Measurements from ENCODE around the gene MN1.

Gene MN1

DNA sequence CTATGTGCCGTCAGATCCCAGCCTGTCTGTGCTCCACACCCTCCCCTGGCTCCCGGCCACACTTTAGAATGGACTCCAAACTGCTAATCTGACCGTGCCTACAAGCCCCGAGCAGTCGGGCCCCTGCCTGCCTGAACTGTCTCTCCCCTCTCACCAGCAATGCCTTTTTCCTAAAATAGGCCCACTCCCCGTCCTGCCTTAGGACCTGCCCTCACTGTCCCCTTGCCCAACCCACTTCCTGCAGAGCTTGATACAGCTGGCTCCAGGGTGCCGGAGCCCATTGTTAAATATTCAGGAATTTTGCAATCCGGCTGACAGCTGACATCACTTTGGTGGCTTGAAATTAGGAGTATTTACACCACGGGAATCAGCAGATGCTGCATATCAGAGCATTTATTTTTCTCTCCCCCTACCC is 21.4 kb downstream of the MN1 start:
- no peak for DNase-seq

DNA sequence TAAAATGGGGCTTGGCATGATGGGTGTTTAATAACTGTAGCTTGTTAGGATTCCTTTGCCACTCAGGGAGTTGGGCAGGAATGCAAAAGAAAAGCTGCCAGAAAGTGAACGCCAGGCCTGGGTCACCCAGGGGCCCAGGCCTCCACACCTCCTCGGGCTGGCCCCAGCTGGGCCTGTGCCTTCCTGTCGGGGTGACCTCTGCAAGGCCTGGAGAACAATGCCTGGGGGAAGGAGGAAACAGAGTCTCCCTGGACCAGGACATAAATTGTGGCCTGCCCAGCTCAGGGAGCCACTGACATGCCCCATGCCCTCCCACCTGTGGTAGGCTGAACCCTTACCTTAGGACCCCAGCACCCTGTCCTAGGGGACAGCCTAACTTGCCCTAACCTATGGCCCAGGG is 21.9 kb downstream of the MN1 start:
- DNase-seq: no peak

DNA sequence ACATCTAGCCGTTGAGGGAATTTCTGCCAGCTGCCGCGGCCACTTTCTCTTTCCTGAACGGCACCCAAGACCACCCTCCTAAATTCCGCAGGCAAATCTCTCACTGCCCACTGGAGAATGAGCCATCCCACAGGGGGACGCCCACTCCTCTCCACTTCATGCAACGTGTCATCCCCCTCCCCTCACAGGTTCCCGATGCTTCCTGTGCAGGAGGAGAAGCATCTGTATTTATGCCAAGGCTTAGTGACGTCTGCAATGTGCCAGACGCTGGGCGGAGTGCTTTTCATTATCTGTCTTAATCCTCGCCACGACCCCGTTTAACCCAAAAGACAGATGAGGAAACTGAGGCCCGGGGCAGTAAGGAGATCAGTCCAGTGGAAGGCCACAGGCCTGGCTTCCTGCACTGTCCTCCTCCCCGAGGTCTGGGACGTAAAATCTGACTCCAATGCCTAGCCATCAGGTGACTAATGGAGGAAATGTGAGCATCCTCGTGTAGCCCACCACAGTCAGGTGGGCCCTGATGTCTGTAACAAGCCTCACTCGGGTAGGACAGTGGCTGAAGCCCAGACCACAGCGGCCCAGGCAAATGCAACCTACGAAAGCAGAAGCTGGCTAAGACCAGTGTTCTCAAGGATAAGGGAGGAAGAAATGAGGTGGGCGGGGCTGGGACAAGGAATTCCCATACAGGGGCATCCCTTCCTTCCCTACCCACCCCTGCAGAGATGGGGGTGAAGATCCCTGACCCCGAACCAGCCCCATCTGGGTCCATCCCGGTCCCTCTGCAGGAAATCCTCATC is 23.1 kb downstream of the MN1 start:
- DNase-seq: no peak

DNA sequence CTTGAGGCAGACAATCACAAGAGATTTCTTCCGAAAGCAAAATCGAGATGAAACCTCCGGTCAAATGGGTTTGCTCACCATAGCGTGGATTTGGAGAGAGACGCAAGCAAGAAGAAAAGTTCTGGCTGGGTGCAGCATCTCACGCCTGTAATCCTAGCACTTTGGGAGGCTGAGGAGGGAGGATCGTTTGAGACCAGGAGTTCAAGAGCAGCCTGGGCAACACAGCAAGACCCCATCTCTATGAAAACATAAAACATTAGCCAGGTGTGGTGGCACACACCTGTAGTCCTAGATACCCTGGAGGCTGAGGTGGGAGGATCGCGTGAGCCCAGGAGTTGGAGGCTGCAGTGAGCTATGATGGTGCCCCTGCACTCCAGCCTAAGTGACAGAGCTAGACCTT is 24.4 kb downstream of the MN1 start:
- no peak for DNase-seq

DNA sequence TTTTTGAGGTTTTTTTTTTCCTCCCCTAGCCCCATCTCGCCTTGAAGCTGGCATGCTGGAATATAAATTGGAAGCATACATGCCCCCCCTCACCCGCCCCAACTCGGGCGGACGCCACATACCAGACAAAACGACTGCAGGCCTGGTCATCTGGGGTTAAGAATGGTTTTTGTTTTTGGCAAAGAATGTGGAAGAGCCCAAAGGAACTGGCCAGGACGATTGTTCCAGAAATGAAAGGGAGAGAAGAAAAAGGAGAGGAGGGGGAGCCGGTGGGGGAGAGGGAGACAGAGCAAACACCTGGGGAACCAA is 25.0 kb downstream of the MN1 start:
- no peak for DNase-seq

DNA sequence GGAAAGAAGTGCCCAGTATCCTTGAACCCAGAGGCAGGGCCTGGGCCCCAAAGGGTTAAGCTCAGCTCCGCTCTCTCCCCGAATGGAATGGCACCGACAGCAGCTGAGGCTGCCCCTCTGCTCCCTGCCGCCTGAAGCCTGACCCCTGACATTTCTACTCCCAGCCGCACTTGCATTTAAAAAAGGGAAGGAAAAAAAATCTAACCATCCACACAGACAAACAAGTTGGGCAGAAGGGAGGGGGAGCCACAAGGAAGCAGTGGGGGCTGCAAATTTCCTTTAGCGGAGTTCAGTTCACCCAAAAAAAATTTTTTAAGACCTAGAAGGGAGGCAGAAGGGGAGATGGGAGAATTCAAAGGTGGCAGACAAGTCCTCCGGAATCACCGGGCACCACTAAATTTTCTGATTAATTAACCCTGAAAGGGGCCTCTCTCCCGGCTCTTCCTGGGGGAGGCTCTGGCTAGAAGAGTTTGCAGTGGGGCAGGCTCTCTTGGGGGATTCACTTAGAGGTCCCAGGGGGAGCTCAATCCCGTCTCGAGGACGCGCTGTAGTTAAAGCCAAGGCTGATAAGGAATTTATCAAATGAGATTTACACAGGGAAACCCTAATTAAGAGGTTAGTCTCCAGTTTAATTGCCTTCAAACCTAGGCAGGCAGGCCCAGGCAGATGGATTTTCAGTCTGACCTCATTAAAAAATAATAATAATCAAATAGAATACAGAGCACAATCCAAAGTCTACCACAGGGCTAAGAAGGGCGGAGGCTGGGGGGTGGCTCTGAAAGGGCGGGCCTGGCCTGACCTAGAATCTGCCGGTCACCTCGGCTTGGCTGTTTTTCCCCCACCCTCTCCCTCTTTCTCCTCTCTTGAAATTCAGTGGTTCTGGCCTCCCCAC is 25.6 kb downstream of the MN1 start:
- no peak for DNase-seq

DNA sequence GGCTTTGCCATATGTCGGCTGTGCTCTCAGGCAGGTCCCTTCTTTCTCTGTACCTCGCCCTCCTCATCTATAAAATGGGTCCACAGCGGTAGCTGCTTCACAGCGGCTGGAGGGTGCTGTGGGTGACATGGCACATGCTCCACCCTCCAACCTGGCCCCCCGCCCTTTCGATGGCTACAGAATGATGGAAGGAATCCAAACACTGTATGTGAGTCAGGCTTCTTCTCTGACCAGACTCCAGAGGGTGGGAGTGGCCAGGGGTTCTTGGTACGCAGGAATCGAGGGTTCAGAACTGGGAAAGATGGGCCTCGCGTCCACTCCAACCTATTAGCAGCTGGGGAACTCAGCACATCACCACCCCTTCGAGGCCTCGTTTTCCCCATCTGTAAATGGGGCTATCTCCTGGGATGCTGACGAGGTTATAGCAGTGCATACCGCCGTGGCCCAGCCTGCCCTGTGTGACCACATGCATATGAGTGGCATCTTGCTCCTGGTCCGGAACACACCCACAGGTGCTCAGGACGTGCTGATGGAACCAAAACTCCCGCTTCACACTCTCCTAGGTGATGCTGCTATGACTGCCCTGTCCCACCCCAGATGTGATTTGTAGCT is 26.4 kb downstream of the MN1 start:
- no peak for DNase-seq

DNA sequence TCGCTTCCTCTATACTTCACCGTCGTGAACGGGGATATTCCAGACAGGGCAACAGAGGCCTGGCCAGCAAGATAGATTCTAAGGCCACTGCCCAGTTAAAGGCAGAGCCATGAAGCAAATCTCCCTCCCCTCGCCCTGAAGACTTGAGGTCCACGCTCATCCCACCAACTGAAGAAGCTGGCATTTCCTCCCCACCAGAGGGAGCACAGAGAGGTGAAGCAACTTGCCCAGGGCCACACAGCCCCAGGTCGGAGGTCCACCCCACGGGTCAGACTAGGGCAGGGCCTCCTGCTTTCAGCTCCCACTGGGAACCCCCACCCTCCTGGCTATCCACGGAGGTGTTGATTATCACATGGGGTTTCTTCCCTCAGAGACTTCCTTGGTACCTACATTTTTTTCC is 27.4 kb downstream of the MN1 start:
- DNase-seq: no peak

DNA sequence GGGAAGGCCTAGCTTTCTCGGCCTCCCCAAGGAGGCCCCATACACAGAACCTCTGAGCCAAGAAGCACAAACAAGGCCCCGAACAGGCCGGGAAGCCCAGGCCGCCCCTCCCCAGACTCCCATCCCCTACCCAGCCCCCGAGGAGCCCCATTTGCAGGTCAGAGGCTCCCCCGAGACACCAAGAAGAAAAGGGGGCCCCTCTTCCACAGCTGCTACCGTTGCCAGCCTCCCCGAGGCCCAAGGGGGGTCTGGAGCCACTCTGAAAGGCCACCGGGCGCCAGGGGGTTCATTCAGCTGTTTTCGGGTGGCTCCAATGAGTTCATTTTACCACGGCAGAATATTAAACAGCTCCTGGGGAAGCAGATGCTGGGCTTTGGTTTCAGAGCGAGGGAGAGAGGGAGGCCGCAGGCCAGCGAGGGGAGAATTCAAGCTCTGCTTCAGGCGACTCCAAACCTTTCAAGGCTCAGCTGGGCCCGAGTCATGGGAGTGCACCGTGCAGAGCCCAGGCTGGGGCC is 28.5 kb downstream of the MN1 start:
- DNase-seq: no peak

DNA sequence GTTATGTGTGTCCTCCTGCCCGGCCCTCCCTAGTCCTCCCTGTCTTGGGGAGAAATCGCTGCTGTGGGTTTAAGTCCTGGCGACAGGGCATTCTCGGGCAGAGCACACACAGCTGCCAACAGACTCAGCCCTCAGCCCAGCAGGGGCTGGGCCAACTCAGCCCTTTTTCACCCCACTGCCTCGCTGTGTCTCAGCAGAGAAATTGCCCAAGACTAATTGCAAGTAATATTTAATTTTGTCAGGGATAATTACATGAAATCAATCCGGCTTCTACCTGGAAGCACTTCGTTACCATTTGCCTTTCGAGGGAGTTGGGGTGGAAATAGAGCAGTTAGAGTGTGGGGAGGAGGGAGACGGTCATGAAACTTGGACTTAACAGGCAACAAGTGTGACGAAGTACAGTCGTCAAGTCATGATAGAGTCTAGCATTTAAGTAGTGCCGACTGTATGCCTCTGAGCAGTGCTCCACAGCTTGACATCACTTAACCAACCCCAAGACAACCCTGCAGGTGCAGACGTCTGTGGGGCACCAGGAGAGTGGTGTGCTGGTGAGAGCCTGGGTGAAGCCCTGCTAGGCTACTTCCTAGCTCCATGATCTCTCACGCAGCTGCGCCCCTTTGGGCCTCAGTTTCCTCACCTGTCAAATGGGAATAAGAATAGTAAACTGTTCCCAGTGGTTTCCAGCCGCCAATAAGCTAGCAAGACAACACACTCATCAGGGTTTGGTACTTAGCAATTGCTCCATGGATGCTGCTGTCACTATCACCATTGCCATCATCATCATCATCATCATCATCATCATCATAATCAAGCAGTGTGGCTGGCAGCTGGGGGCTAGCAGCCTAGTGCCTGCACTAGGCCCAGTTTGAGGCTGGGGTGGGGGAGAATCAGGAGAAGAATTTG is 29.2 kb downstream of the MN1 start:
- no peak for DNase-seq

DNA sequence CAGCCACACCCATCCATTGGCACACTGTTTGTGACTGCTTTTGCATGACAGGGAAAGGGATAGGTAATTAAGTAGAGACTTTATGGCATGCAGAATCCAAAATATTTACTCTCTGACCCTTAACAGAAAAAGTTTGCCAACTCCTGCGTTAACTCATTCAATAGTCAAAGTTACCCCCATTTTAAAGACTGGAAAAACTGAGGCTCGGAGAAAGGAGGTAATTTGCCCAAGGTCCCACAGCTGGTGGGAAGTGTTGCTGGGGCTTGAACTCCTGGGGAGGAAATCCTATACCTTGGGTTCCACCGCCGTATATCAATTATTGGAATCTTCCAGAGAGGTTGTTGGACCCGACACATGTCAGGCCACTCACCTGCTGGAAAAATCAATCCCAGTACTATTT is 29.9 kb downstream of the MN1 start:
- DNase-seq: no peak

DNA sequence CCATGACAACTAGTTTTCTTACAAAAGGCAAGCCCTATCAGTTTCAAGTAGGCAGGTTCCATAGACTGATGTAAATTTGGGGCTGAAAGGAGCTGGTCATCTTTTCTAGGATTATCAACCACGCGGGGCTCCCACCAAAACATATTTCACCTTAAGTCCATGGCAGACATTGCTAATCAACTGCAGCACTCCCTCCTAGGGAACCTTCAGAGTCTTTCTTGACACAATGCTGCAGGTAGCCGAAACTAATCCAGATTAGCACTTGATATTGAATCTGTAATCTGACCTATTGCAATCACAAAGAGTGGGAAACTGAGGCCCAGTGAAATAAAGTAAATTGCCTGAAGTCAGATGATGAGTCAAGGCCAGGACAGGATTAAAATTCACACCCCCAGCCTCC is 32.5 kb downstream of the MN1 start:
- DNase-seq: no peak

DNA sequence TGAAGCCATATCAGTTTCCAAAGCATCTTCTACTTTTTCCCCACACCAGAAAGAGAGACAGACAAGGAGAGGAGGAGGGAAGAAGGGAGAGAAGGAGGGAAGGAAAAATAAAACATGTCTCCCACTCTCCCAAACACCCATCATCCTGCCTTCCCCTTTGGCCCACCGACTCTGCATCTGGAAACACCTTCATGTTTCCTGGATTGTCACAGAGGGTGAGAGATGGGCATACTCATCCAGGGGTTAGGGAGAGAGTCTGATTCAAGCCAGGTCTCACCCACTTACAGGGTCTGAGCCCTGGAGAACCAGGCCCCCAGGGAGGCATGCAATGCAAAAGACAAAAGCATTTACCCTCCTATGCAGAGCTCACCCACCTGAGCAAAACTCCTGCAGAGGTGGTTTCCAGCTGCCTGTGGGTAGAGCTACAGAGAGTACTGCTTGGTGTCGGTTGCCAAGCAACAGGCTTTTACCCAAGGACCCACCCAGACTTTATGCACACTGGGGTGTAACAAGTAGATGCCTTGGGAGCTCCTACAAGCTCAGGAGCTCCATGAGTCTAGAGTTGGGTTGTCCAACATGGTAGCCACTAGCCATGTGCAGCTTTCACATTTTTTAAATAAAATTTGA is 33.4 kb downstream of the MN1 start:
- no peak for DNase-seq

DNA sequence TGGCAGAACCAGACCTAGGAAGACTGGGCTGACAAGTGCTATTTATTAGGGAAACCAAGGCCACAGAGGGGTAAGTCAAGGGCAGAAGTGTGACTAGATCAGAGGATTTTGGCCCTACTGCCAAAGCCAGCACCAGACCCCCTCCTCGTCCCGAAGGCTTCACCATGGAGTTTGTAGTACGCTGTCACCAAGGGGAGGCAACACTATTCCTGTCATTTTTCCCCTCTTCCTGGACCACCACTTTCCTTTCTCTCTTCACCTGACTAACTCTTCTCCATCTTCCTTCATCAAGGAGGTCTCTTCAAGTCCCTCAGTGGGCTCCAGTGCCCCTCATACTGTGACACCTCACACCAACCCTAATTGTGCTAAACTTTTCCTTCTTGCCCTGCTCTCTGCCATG is 34.9 kb downstream of the MN1 start:
- no peak for DNase-seq

DNA sequence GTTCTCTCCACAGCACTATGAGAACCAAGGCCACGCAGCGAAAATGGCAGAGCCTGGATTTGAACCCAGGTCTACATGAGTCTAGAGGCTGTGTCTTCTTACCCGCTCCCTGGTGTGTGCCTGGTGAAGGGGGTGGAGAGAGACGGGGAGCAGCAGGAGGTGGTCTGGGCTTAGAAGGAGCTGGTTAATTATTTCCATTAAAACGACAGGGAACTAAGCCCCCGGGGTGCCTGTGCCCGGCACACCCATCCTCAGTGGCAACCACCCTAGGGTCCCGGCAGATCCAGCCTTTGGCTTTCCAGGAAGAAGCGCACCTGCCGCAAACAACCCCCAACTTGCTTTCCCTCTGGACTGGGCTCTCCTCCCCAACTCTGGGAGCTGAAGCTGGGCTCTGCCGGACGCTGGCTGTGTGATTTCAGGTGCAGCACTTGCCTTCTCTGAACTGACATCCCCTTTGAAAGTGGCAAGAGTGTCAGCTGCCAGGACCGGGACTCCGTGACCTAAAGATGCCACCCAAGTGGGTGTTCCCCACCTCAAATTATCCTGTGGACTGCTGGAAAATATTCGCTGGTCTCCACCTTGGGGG is 35.8 kb downstream of the MN1 start:
- no peak for DNase-seq

DNA sequence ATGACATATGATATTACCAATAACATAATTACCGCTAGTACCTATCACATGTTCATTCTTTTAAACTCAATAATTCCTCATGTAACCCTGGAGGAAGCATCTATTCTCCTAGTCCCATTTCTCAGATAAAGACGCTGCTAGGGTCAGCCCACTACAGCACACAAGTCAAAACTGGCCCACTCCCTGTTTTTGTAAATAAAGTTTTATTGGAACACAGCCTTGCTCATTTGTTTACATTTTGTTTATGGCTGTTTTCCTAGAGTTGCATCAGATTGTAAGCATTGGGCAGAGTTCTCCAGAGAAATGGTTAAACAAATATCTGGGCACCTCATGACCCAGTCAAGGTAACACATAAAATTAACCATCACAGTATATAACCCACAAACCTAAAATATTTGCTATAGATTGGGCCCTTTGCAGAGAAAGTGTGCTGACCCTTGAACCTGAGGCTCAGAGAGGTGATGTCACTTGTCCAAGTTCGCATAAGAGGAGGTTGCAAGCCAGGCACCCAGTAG is 36.8 kb downstream of the MN1 start:
- DNase-seq: no peak

DNA sequence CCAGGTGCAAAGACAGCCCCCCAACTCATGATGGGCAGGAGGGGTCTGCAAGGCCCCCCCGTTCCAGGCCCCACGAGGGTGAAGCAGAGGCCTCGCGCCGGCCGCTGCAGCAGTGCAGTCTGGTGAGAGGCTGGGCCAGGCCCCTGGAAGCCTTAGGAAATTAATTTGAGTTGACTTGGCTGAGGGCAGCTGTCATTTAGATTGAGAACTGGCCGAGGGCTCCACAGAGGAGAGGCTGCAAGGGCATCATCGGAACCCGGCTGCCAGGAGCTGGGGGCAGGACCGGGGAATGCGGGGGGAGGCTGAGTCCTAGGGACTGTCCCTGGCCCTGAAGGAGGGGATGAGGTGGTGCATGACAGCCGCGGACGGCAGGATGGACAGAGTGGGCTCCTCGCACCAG is 39.9 kb downstream of the MN1 start:
- no peak for DNase-seq

DNA sequence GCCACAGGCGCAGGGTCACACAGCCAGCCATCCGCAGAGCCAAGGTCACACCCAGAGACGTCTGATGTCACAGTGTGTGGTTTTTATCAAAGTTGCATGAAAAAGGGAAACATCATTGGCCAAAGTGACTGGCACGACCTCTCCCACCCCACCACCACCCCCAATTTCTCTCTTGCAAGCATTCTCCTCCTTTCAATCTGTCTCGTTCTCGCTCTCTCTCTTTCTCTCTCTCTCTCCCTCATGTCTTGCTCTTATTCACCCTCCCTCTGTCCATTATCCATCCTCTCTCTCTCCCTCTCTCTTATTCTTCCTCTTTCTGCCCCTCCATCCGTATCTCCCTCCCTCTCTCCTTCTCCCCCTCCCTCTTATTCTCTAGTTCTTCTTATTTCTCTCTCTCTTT is 40.6 kb downstream of the MN1 start:
- DNase-seq: no peak

DNA sequence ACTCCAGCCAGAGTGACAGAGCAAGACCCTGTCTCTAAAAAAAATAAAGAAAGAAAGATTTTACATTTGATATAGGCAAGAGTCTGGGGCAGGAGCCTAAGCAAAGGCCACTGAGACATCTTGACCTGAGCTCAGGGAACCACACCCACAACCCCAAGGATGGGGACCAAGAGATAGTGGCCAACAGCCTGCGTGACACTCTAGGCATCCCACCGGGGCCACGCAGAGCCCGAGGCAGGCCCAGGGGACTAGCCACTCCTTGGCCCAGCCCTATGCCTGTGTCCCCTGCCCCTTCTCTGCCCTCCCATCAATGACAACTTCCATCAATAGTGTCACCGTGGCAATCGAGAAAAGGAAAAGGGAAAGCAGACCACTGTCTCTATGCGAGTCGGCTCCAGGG is 41.1 kb downstream of the MN1 start:
- no peak for DNase-seq

DNA sequence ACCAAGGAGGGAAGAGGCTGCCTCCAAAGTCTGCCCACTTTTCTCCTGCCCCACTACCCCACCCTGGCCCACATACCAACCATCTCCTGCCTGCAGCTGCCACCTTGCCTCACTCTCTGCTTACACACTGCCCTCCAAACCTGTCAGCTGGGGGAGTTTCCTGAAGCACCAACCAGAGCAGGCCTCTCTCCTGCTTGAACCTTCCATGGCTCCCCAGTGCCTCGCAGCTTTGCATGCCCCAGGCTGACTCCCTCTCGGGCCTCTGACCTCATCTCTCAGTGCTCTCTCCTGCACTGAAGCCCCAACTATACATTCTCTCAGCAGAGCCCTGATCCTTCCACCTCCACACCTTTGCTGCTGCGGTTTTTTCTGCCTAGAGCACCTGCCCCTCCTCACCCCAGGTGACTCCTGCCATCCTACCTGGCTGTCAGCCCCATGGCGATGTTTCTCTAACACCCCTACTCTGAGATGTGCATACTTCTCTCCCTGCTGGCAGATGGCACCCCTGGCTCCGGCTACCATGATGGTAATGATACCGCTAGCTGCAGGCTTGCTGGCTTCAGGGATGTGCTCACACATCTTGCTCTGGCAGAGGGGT is 43.5 kb downstream of the MN1 start:
- DNase-seq: no peak

DNA sequence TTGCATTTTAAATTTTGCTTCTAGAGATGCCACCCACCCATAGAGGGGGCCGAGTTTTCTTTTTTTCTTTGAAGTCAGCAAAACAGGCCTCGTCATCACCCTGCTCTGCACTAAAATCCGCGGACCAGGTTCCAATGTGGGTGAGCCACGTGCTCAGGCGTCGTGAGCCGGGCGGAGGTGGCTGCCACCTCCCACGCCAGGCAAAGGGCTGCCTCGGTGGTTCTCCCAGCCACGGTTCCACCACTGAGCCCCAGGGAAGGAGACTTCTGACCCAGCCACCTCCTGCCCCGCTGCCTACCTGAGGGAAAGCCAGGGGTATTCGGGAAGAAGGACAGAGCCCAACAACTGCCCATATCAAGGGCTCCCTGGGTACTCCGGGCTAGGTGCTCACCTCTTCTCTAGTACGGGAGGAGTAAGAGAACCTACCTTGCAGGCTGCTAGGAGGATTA is 45.3 kb downstream of the MN1 start:
- DNase-seq: no peak

Measured in CD4-positive, alpha-beta T cell treated with Interferon alpha-2 for 1 hour (primary cell).